ENCODE data around the gene RIN3.

The RIN3 gene

DNA sequence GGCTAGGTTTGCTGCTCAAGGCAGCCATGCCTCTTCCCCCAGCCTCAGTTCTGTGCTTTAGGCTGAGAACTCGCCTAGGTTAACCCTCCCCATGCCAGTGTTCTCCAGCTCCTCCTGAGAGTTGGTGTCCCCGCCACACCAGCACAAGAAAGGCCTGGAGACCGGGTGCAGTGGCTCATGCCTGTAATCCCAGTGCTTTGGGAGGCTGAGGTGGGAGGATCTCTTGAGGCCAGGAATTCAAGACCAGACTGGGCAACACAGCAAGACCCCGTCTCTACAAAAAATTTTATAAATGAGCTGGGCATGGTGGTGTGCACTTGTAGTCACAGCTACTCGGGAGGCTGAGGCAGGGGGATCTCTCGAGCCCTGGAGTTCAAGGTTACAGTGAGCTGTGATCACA is 10.2 kb downstream of the RIN3 start:
- in situ Hi-C loops (cut with HindIII; ENCODE audit: low sequenced_read_pairs) = no loop called here
- H3K4me3 ChIP-seq (ENCODE audit: low read depth, low read length) = no peak overlapping the region
- DNase-seq (ENCODE audit: low read depth, low spot score) = no peak
- no peak for TF ChIP-seq CTCF (IDR thresholded peaks at IDR 0.05; ENCODE audit: low read depth, low read length)

DNA sequence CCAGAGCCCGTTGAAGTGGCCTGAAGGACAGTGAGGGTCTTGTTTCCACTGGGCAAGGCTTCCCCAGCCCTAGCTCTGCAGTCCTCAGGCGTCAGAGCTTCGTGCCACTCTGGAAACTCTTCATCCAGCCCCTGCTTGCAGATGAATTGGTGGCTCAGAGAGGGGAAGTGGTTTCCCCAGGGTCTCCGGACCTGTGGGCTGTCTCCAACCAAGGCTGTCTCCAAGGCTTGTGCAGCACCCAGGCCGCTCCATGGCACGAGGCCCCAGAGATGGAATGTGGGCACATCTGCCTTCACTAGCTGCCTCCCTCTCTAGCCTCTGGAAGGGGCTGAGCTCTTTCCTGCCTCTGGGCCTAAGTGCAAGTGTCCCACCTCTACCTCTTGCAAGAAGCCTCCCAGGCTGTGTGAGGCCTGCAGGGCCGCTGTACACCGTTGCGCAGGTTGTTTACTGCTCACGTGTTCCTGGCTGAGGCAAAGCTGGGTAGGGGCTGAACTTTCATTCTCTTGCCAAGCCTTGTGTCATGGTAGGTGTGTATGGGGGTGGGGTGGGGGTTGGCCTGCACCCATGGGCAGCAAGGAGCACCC is 11.1 kb downstream of the RIN3 start:
- no peak overlapping the region for H3K4me3 ChIP-seq (ENCODE audit: low read depth, low read length)
- no peak for DNase-seq (ENCODE audit: low read depth, low spot score)
- no peak for TF ChIP-seq CTCF (IDR thresholded peaks at IDR 0.05; ENCODE audit: low read depth, low read length)
- in situ Hi-C loops (cut with HindIII; ENCODE audit: low sequenced_read_pairs) = no loop called here

DNA sequence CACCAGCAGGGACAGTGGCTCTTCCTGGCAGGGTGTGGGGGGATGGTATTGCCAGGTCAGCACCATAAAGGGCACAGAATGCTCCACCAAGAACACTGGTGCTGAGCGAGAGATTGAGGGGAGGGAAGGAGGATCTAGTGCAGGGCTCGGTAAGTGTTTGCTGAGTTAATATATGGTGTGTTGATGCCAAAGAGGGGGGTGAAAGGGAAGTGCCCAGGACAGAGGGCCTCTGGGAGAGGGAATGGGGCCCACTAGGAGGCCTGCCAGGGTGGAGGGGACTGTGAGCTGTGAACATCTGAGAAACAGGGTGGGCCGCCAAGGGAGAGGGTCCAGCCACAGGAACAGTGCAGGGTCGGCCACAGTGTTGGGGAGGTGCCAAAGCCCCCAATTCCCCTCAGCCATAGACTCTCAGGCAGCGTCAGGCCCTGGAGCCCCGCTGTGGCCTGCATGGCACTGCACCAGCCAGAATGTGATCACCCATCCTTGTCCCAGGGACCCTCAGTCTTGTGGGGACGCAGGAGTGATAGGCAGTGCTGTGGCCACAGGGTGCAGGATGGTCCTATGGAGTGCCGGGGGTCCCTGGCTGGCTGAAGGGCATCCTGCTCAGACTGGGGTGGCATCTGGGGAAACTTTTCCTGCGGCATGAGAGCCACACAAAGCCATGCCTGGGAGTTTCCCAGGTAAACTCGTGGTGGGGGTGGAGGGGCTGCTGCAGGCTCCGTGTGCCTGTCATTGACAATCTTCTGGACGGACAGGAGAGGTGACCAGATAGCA is 11.9 kb downstream of the RIN3 start:
- TF ChIP-seq CTCF (IDR thresholded peaks at IDR 0.05; ENCODE audit: low read depth, low read length) = no peak
- in situ Hi-C loops (cut with HindIII; ENCODE audit: low sequenced_read_pairs) = no loop called here
- DNase-seq (ENCODE audit: low read depth, low spot score) = no peak
- H3K4me3 ChIP-seq (ENCODE audit: low read depth, low read length) = no peak overlapping the region

- in situ Hi-C loops (cut with HindIII; ENCODE audit: low sequenced_read_pairs) = no loop called here
- TF ChIP-seq CTCF (IDR thresholded peaks at IDR 0.05; ENCODE audit: low read depth, low read length) = no peak
- H3K4me3 ChIP-seq (ENCODE audit: low read depth, low read length) = no peak overlapping the region
- no peak for DNase-seq (ENCODE audit: low read depth, low spot score)
These were observed 14.1 kb downstream of the RIN3 start for GRCh38 chr14:92527721-92528120.

- H3K4me3 ChIP-seq (ENCODE audit: low read depth, low read length) = no peak overlapping the region
- no peak for DNase-seq (ENCODE audit: low read depth, low spot score)
- TF ChIP-seq CTCF (IDR thresholded peaks at IDR 0.05; ENCODE audit: low read depth, low read length) = no peak
- in situ Hi-C loops (cut with HindIII; ENCODE audit: low sequenced_read_pairs) = no loop called here
These were observed 15.0 kb downstream of the RIN3 start for GRCh38 chr14:92528486-92529100.

DNA sequence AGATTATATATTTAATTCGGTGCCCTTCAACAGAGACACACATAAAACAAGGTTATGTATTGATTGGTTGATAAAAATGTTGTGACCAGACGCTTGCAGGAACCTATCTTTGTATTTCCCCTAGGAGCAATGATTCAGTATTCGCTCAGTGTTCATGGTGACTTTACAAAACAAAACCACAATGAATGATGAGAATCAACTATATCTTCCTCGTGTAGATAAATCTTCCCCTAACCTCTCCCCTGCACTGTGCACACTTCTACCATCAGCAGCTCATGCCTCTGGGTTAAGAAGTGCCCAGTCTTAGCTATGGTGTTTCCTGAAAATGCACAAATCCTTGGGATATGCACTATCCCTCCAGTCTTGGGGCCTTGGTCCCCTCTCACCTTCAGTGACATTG is 16.3 kb downstream of the RIN3 start:
- H3K4me3 ChIP-seq (ENCODE audit: low read depth, low read length) = no peak overlapping the region
- no peak for DNase-seq (ENCODE audit: low read depth, low spot score)
- in situ Hi-C loops (cut with HindIII; ENCODE audit: low sequenced_read_pairs) = no loop called here
- TF ChIP-seq CTCF (IDR thresholded peaks at IDR 0.05; ENCODE audit: low read depth, low read length) = no peak
